ENCODE measurements around the gene TNRC6B.

TNRC6B gene

GRCh38 chr22:40199223-40199622, 21.5 kb downstream of the TNRC6B start:
- Histone ChIP-seq H3K4me3 (replicated peaks; ENCODE audit: insufficient read depth, low read length) (no peak overlapping the region), H3K27me3 (ENCODE audit: insufficient read depth, poor library complexity, severe bottlenecking) (no peaks in the 10 kb centered on the region), H3K27ac (replicated peaks) (no peak overlapping the region)
- TF ChIP-seq GABPA (IDR thresholded peaks at IDR 0.05; ENCODE audit: low read depth): no peak
- TF ChIP-seq, protein P1, sequence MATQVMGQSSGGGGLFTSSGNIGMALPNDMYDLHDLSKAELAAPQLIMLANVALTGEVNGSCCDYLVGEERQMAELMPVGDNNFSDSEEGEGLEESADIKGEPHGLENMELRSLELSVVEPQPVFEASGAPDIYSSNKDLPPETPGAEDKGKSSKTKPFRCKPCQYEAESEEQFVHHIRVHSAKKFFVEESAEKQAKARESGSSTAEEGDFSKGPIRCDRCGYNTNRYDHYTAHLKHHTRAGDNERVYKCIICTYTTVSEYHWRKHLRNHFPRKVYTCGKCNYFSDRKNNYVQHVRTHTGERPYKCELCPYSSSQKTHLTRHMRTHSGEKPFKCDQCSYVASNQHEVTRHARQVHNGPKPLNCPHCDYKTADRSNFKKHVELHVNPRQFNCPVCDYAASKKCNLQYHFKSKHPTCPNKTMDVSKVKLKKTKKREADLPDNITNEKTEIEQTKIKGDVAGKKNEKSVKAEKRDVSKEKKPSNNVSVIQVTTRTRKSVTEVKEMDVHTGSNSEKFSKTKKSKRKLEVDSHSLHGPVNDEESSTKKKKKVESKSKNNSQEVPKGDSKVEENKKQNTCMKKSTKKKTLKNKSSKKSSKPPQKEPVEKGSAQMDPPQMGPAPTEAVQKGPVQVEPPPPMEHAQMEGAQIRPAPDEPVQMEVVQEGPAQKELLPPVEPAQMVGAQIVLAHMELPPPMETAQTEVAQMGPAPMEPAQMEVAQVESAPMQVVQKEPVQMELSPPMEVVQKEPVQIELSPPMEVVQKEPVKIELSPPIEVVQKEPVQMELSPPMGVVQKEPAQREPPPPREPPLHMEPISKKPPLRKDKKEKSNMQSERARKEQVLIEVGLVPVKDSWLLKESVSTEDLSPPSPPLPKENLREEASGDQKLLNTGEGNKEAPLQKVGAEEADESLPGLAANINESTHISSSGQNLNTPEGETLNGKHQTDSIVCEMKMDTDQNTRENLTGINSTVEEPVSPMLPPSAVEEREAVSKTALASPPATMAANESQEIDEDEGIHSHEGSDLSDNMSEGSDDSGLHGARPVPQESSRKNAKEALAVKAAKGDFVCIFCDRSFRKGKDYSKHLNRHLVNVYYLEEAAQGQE (IDR thresholded peaks at IDR 0.05; ENCODE audit: insufficient replicate concordance, low read depth): no peak
- TF ChIP-seq POLR2AphosphoS5 (IDR thresholded peaks at IDR 0.05; ENCODE audit: low read depth): no peak
- no peak for TF ChIP-seq SPI1 (IDR thresholded peaks at IDR 0.05; ENCODE audit: borderline replicate concordance, low read depth)
- TF ChIP-seq CTCF (IDR thresholded peaks at IDR 0.05; ENCODE audit: insufficient read depth, low read length): no peak
- DNase-seq (ENCODE audit: low read depth in 1 of 2, low spot score in 1 of 2): no peak

- H3K27ac ChIP-seq (replicated peaks): no peak overlapping the region
- TF ChIP-seq POLR2AphosphoS5 (IDR thresholded peaks at IDR 0.05; ENCODE audit: low read depth) (no peak), GABPA (IDR thresholded peaks at IDR 0.05; ENCODE audit: low read depth) (no peak), SPI1 (IDR thresholded peaks at IDR 0.05; ENCODE audit: borderline replicate concordance, low read depth) (no peak)
Observed at GRCh38 chr22:40199852-40200251, 22.1 kb downstream of the TNRC6B start.

GRCh38 chr22:40200795-40201530, 23.2 kb downstream of the TNRC6B start:
- no peak overlapping the region for H3K4me3 ChIP-seq (replicated peaks; ENCODE audit: insufficient read depth, low read length)
- H3K27ac ChIP-seq (replicated peaks): no peak overlapping the region
- H3K27me3 ChIP-seq (ENCODE audit: insufficient read depth, poor library complexity, severe bottlenecking): no peaks in the 10 kb centered on the region
- TF ChIP-seq GABPA (IDR thresholded peaks at IDR 0.05; ENCODE audit: low read depth) (no peak), POLR2AphosphoS5 (IDR thresholded peaks at IDR 0.05; ENCODE audit: low read depth) (no peak), CTCF (IDR thresholded peaks at IDR 0.05; ENCODE audit: insufficient read depth, low read length) (no peak), SPI1 (IDR thresholded peaks at IDR 0.05; ENCODE audit: borderline replicate concordance, low read depth) (no peak)
- TF ChIP-seq, protein P1 (IDR thresholded peaks at IDR 0.05; ENCODE audit: insufficient replicate concordance, low read depth): no peak
- DNase-seq (ENCODE audit: low read depth in 1 of 2, low spot score in 1 of 2): no peak

More at GRCh38 chr22:40199852-40200251, 22.1 kb downstream of the TNRC6B start:
- DNase-seq (ENCODE audit: low read depth in 1 of 2, low spot score in 1 of 2): no peak
- Histone ChIP-seq H3K4me3 (replicated peaks; ENCODE audit: insufficient read depth, low read length) (no peak overlapping the region), H3K27me3 (ENCODE audit: insufficient read depth, poor library complexity, severe bottlenecking) (no peaks in the 10 kb centered on the region)

DNA sequence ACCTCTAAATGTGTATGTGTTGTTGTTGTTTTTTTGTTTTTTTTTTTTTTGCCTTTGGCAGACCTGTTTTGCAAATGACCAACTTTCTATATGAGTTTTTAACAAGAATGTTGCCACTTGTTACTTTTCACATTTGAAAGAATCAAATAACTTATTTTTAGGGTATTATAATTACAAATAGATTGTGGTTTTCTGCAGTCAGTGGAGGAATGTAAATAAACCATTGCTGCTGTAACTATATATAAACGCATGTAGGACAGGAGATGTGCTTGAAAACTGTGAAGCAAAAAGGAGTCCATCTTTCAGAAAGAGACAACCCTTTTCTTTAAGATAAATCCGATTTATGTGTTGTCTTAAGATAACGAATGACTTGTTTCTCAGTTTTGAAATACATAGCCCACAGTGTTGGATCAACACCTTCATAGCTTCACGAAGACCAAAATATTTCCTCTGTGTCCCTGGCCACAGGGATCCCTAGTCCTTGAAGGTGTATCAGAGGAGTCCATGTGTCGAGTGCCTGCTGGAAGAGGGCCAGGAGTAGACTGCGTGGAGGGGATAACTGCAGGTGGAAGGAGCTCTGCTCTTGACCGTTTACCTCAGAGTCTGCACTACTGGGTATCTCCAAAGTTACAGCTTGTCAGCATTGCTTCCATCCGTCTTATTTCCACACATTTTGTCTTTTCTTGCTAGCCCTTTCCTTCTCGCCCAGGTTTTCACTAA, 24.7 kb downstream of the TNRC6B start:
- TF ChIP-seq POLR2AphosphoS5 (IDR thresholded peaks at IDR 0.05; ENCODE audit: low read depth) (no peak), CTCF (IDR thresholded peaks at IDR 0.05; ENCODE audit: insufficient read depth, low read length) (no peak), SPI1 (IDR thresholded peaks at IDR 0.05; ENCODE audit: borderline replicate concordance, low read depth) (no peak), GABPA (IDR thresholded peaks at IDR 0.05; ENCODE audit: low read depth) (no peak)
- TF ChIP-seq, protein P1 (IDR thresholded peaks at IDR 0.05; ENCODE audit: insufficient replicate concordance, low read depth): no peak
- Histone ChIP-seq H3K27me3 (ENCODE audit: insufficient read depth, poor library complexity, severe bottlenecking) (no peaks in the 10 kb centered on the region), H3K4me3 (replicated peaks; ENCODE audit: insufficient read depth, low read length) (no peak overlapping the region), H3K27ac (replicated peaks) (no peak overlapping the region)
- DNase-seq (ENCODE audit: low read depth in 1 of 2, low spot score in 1 of 2): no peak

All from HL-60 (cell line).